Measurements from ENCODE around the gene PDZD11.
"Not testable (repeated sequence)": the region's sequence is repeated elsewhere in the genome, so short reads cannot be mapped to it uniquely, and the experiment has no call there.

PDZD11 gene

DNA sequence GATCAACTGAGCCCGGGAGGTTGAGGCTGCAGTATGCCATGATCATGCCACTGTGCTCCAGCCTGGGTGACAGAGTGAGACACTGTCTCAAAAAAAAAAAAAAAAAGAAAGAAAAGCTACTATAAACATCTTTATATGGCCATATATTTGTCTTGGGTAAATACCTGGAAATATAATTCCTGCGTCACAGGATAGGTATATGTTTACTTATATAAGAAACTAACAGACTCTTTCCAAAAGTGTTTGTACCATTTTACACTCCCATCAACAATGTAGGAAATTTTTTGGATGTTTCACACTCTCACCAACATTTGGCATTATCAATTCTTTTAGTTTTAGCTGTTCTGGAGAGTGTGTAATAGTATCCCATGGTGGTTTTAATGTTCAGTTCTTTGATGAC lies 42.5 kb downstream of the PDZD11 start:
- TF ChIP-seq POLR2AphosphoS5 (IDR thresholded peaks at IDR 0.05; ENCODE audit: low read depth) (no peak), GABPA (IDR thresholded peaks at IDR 0.05; ENCODE audit: low read depth) (no peak), SPI1 (IDR thresholded peaks at IDR 0.05; ENCODE audit: borderline replicate concordance, low read depth) (no peak)
- TF ChIP-seq, protein P1, sequence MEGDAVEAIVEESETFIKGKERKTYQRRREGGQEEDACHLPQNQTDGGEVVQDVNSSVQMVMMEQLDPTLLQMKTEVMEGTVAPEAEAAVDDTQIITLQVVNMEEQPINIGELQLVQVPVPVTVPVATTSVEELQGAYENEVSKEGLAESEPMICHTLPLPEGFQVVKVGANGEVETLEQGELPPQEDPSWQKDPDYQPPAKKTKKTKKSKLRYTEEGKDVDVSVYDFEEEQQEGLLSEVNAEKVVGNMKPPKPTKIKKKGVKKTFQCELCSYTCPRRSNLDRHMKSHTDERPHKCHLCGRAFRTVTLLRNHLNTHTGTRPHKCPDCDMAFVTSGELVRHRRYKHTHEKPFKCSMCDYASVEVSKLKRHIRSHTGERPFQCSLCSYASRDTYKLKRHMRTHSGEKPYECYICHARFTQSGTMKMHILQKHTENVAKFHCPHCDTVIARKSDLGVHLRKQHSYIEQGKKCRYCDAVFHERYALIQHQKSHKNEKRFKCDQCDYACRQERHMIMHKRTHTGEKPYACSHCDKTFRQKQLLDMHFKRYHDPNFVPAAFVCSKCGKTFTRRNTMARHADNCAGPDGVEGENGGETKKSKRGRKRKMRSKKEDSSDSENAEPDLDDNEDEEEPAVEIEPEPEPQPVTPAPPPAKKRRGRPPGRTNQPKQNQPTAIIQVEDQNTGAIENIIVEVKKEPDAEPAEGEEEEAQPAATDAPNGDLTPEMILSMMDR (IDR thresholded peaks at IDR 0.05; ENCODE audit: insufficient read depth, low read length) = no peak
- TF ChIP-seq, protein P2, sequence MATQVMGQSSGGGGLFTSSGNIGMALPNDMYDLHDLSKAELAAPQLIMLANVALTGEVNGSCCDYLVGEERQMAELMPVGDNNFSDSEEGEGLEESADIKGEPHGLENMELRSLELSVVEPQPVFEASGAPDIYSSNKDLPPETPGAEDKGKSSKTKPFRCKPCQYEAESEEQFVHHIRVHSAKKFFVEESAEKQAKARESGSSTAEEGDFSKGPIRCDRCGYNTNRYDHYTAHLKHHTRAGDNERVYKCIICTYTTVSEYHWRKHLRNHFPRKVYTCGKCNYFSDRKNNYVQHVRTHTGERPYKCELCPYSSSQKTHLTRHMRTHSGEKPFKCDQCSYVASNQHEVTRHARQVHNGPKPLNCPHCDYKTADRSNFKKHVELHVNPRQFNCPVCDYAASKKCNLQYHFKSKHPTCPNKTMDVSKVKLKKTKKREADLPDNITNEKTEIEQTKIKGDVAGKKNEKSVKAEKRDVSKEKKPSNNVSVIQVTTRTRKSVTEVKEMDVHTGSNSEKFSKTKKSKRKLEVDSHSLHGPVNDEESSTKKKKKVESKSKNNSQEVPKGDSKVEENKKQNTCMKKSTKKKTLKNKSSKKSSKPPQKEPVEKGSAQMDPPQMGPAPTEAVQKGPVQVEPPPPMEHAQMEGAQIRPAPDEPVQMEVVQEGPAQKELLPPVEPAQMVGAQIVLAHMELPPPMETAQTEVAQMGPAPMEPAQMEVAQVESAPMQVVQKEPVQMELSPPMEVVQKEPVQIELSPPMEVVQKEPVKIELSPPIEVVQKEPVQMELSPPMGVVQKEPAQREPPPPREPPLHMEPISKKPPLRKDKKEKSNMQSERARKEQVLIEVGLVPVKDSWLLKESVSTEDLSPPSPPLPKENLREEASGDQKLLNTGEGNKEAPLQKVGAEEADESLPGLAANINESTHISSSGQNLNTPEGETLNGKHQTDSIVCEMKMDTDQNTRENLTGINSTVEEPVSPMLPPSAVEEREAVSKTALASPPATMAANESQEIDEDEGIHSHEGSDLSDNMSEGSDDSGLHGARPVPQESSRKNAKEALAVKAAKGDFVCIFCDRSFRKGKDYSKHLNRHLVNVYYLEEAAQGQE (IDR thresholded peaks at IDR 0.05; ENCODE audit: insufficient replicate concordance, low read depth) = no peak
- Histone ChIP-seq H3K4me3 (replicated peaks; ENCODE audit: insufficient read depth, low read length) (no peak overlapping the region), H3K27ac (replicated peaks) (no peak overlapping the region), H3K27me3 (ENCODE audit: insufficient read depth, poor library complexity, severe bottlenecking) (no peaks in the 10 kb centered on the region)
- DNase-seq (ENCODE audit: low read depth in 1 of 2, low spot score in 1 of 2) = no peak

DNA sequence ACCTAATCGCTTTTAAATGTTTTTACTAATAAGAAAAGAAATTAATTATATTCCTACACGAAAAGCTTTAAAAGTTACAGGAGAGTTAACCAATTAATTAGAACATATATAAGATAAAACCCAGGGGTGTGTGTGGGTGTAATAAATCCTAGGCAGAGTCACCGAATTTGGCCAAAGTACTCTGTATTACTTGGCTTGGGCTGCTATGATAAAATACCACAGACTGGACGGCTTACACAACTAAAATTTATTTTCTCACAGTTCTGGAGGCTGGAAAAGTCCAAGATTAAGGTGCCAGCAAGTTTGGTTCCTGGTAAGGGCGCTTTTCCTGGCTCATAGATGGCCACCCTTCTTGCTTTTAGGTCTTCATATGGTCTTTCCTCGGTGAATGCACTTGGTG lies 44.8 kb downstream of the PDZD11 start:
- Histone ChIP-seq H3K4me3 (replicated peaks; ENCODE audit: insufficient read depth, low read length) (no peak overlapping the region), H3K27me3 (ENCODE audit: insufficient read depth, poor library complexity, severe bottlenecking) (no peaks in the 10 kb centered on the region), H3K27ac (replicated peaks) (no peak overlapping the region)
- TF ChIP-seq GABPA (IDR thresholded peaks at IDR 0.05; ENCODE audit: low read depth) = no peak
- no peak for TF ChIP-seq POLR2AphosphoS5 (IDR thresholded peaks at IDR 0.05; ENCODE audit: low read depth)
- TF ChIP-seq, protein P1 (IDR thresholded peaks at IDR 0.05; ENCODE audit: insufficient read depth, low read length) = no peak
- no peak for TF ChIP-seq SPI1 (IDR thresholded peaks at IDR 0.05; ENCODE audit: borderline replicate concordance, low read depth)
- TF ChIP-seq, protein P2 (IDR thresholded peaks at IDR 0.05; ENCODE audit: insufficient replicate concordance, low read depth) = no peak
- DNase-seq (ENCODE audit: low read depth in 1 of 2, low spot score in 1 of 2) = no peak

- not testable (repeated sequence) for H3K27ac ChIP-seq (replicated peaks); H3K4me3 ChIP-seq (replicated peaks; ENCODE audit: insufficient read depth, low read length); DNase-seq (ENCODE audit: low read depth in 1 of 2, low spot score in 1 of 2); H3K27me3 ChIP-seq (ENCODE audit: insufficient read depth, poor library complexity, severe bottlenecking)
These were observed 46.1 kb downstream of the PDZD11 start for GRCh38 chrX:70243601-70244000.

DNA sequence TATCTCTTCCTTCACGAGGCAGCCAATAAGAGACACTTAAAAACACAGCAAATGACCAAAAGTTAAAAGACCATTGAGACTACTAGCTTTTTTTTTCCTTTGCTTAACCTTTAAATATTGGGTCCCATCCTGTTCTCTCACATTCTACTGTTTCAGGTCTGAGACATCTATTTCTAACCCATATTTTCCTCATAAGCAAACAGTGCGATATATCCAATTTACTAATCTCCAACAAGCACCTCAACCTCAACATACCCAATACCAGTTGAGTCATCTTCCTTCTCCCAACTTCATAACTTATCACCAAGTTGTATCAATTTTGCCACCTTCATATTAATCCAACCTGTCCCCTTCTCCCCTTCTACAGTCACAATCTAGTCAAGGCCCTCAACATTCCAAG lies 48.2 kb downstream of the PDZD11 start:
- TF ChIP-seq GABPA (IDR thresholded peaks at IDR 0.05; ENCODE audit: low read depth) (no peak), POLR2AphosphoS5 (IDR thresholded peaks at IDR 0.05; ENCODE audit: low read depth) (no peak), SPI1 (IDR thresholded peaks at IDR 0.05; ENCODE audit: borderline replicate concordance, low read depth) (no peak)
- TF ChIP-seq, protein P2 (IDR thresholded peaks at IDR 0.05; ENCODE audit: insufficient replicate concordance, low read depth) = no peak
- TF ChIP-seq, protein P1 (IDR thresholded peaks at IDR 0.05; ENCODE audit: insufficient read depth, low read length) = no peak
- no peak for DNase-seq (ENCODE audit: low read depth in 1 of 2, low spot score in 1 of 2)
- no peaks in the 10 kb centered on the region for H3K27me3 ChIP-seq (ENCODE audit: insufficient read depth, poor library complexity, severe bottlenecking)
- H3K27ac ChIP-seq (replicated peaks) = no peak overlapping the region
- H3K4me3 ChIP-seq (replicated peaks; ENCODE audit: insufficient read depth, low read length) = no peak overlapping the region

Data from HL-60 (cell line).